GM12878 (cell line): ENCODE data around the gene RIMBP2. TPM values are rescaled to one million over a fixed set of nuclear protein-coding genes. Genes with fewer than 3 reads are reported as not detected.

Experiments
- ATAC-seq: fragments of 200-7000 bp; cut with Tn5 transposase; 3 replicates; pipeline ENCODE4 v1.9.1; 2020; ENCODE audit warnings: mild to moderate bottlenecking, moderate library complexity
- BruUV-seq: library from RNA; stranded (reverse); fragments of 400-500 nt; replicated peaks from 2 replicates; lab custom pipeline; 2021; lab: Mats Ljungman, UMichigan
- CTCF ChIA-PET: fragments of 300-600 bp; sonication (Branson Sonifier 250); formaldehyde crosslinking; extraction: SDS; loops from one replicate; lab custom pipeline; 2021; ENCODE audit warnings: inconsistent platforms; lab: Yijun Ruan, JAX
- POLR2A ChIA-PET: fragments of 350-600 bp; formaldehyde crosslinking; extraction: SDS; loops from one replicate; lab custom pipeline; 2021; ENCODE audit warnings: inconsistent platforms; lab: Charles Lee
- RAD21 ChIA-PET: fragments of 300-600 bp; sonication (Branson Sonifier 250); formaldehyde crosslinking; loops from one replicate; lab custom pipeline; 2023; ENCODE audit warnings: antibody characterized with exemption; ENCODE audit not compliant: unreplicated experiment; lab: Charles Lee
- SMC1A ChIA-PET: fragments of 300-600 bp; sonication (Branson Sonifier 250); formaldehyde crosslinking; loops from one replicate; lab custom pipeline; 2023; ENCODE audit not compliant: unreplicated experiment, uncharacterized antibody; lab: Charles Lee
- DNase-seq: peaks from one replicate; pipeline ENCODE4 v3.0.0-alpha.2; 2011; ENCODE audit warnings: low read depth, low spot score
- FAIRE-seq: peaks from 3 replicates; lab custom pipeline; 2011; peaks lifted over from hg19 to GRCh38; lab: Jason Lieb, UNC
- H2AFZ ChIP-seq: 2 replicates; pipeline ENCODE4 v1.6.0; 2011; ENCODE audit warnings: low read depth, low read length, control low read depth; ENCODE audit not compliant: control insufficient read depth
- H3K27ac ChIP-seq: 2 replicates; pipeline ENCODE4 v1.5.1; 2011; ENCODE audit warnings: control low read depth; ENCODE audit not compliant: control insufficient read depth, insufficient read depth
- H3K27me3 ChIP-seq, 2 experiments: replicated peaks in 1 of 2; 2 replicates each; pipeline versions ENCODE4 v1.6.0 to v1.6.1; 2011; ENCODE audit warnings: low read length in 1 of 2; ENCODE audit not compliant: control insufficient read depth in 2 of 2, insufficient read depth in 2 of 2
- H3K36me3 ChIP-seq, 2 experiments: 2 replicates each; pipeline ENCODE4 v1.5.1; 2011; ENCODE audit warnings: low read length in 1 of 2; ENCODE audit not compliant: control insufficient read depth in 2 of 2, insufficient read depth in 2 of 2
- H3K4me1 ChIP-seq: 2 replicates; pipeline ENCODE4 v1.6.1; 2011; ENCODE audit warnings: mild to moderate bottlenecking, low read length, moderate library complexity, mixed read lengths; ENCODE audit not compliant: control insufficient read depth, insufficient read depth
- H3K4me2 ChIP-seq: 2 replicates; pipeline ENCODE4 v1.6.0; 2011; ENCODE audit warnings: control low read depth; ENCODE audit not compliant: control insufficient read depth, insufficient read depth
- H3K4me3 ChIP-seq: fragments of 200-600 bp; sonication (generic); 2 replicates; pipeline ENCODE4 v1.5.1; 2016
- H3K79me2 ChIP-seq: 2 replicates; pipeline ENCODE4 v1.6.0; 2011; ENCODE audit warnings: low read length; ENCODE audit not compliant: control insufficient read depth, insufficient read depth
- H3K9ac ChIP-seq: 2 replicates; pipeline ENCODE4 v1.8.0; 2011; ENCODE audit warnings: low read length, control low read depth, mixed read lengths; ENCODE audit not compliant: control insufficient read depth, insufficient read depth
- H3K9me3 ChIP-seq: replicated peaks from 3 replicates; pipeline ENCODE4 v1.5.1; 2011; ENCODE audit warnings: mild to moderate bottlenecking, low read length; ENCODE audit not compliant: control insufficient read depth, insufficient read depth
- H4K20me1 ChIP-seq: 2 replicates; pipeline ENCODE4 v1.6.0; 2011; ENCODE audit not compliant: control insufficient read depth, insufficient read depth
- BHLHE40 ChIP-seq, 2 experiments: fragments of 450-650 bp in 1 of 2; IDR thresholded peaks; 2 replicates each; pipeline ENCODE4 v1.6.1; 2011 to 2017; ENCODE audit warnings: low read depth in 2 of 2, borderline replicate concordance in 1 of 2, improper control_type of control experiment in 1 of 2, low read length in 1 of 2, mild to moderate bottlenecking in 1 of 2
- EGR1 ChIP-seq, 2 experiments: IDR thresholded peaks; 1 replicate in 1 of 2; 2 replicates in 1 of 2; pipeline ENCODE4 v1.6.1; 2011 to 2012; ENCODE audit warnings: low read depth in 2 of 2, low read length in 2 of 2, borderline replicate concordance in 1 of 2, mild to moderate bottlenecking in 1 of 2, moderate library complexity in 1 of 2
- IKZF2 ChIP-seq, 2 experiments: fragments of 450-650 bp; IDR thresholded peaks; 2 replicates each; pipeline ENCODE4 v1.6.1; 2017; ENCODE audit warnings: mild to moderate bottlenecking in 2 of 2, moderate library complexity in 2 of 2
- NFYA ChIP-seq: IDR thresholded peaks from 2 replicates; pipeline ENCODE4 v1.6.1; 2011; ENCODE audit warnings: low read depth, mild to moderate bottlenecking, low read length, improper control_type of control experiment, borderline replicate concordance
- PBX3 ChIP-seq: IDR thresholded peaks from 2 replicates; pipeline ENCODE4 v1.6.1; 2011; ENCODE audit warnings: mild to moderate bottlenecking, low read depth, low read length, moderate library complexity; ENCODE audit not compliant: insufficient replicate concordance
- RAD21 ChIP-seq: IDR thresholded peaks from 2 replicates; pipeline ENCODE4 v1.6.1; 2011; ENCODE audit warnings: mild to moderate bottlenecking, low read depth, low read length, moderate library complexity; ENCODE audit not compliant: insufficient read depth
- RBBP5 ChIP-seq: fragments of 200-600 bp; sonication (generic); conservative IDR thresholded peaks from 2 replicates; pipeline ENCODE4 v1.6.1; 2016
- REST ChIP-seq: IDR thresholded peaks from 2 replicates; pipeline ENCODE4 v1.6.1; 2012; ENCODE audit warnings: mild to moderate bottlenecking, low read depth, low read length
- RUNX3 ChIP-seq: IDR thresholded peaks from 2 replicates; pipeline ENCODE4 v1.6.1; 2012; ENCODE audit warnings: low read length, inconsistent platforms
- SMARCA5 ChIP-seq: fragments of 450-650 bp; IDR thresholded peaks from 2 replicates; pipeline ENCODE4 v1.6.1; 2017; ENCODE audit warnings: mild to moderate bottlenecking
- SP1 ChIP-seq: IDR thresholded peaks from one replicate; pipeline ENCODE4 v1.6.1; 2011; ENCODE audit warnings: low read depth, low read length
- SUPT20H ChIP-seq: IDR thresholded peaks from 2 replicates; pipeline ENCODE4 v1.6.1; 2011; ENCODE audit warnings: low read depth, mild to moderate bottlenecking, low read length, moderate library complexity, borderline replicate concordance; ENCODE audit not compliant: control insufficient read depth
- TAF1 ChIP-seq: IDR thresholded peaks from 2 replicates; pipeline ENCODE4 v1.6.1; 2011; ENCODE audit warnings: mild to moderate bottlenecking, low read depth, low read length, borderline replicate concordance
- TCF7 ChIP-seq: IDR thresholded peaks from 2 replicates; pipeline ENCODE4 v1.6.1; 2014; ENCODE audit warnings: antibody characterized with exemption, borderline replicate concordance
- ZNF24 ChIP-seq: fragments of 450-650 bp; IDR thresholded peaks from 2 replicates; pipeline ENCODE4 v1.6.1; 2017; ENCODE audit warnings: antibody characterized with exemption, mild to moderate bottlenecking
- ZSCAN29 ChIP-seq: fragments of 450-650 bp; IDR thresholded peaks from 2 replicates; pipeline ENCODE4 v1.6.1; 2017; ENCODE audit warnings: mild to moderate bottlenecking, moderate library complexity
- WGBS: methylation state at CpG from one replicate; pipeline ENCODE4 v1.1.6; 2016; ENCODE audit warnings: low lambda C conversion rate; ENCODE audit not compliant: insufficient replicate concordance, insufficient coverage; ENCODE audit errors: missing lambda C conversion rate; 5-methylcytosine and 5-hydroxymethylcytosine counted together
- in situ Hi-C: fragments of 300-500 bp; cut with MboI; formaldehyde crosslinking; loops from 9 replicates; pipeline ENCODE4 v1.14.3; 2018; ENCODE audit warnings: mixed read lengths
- intact Hi-C: fragments of 100-400 bp; cut with micrococcal nuclease; formaldehyde crosslinking; loops from one replicate; pipeline ENCODE4 v1.14.2; 2022; ENCODE audit not compliant: unreplicated experiment
- polyA plus RNA-seq, 11 experiments: library from polyadenylated mRNA; depleted of rRNA in 4 of 11; unstranded in 6 of 11; stranded (reverse) in 5 of 11; fragments of >200 nt; fragmentation: Nextera tagmentation in 4 of 11; fragmentation: Illumina TruSeq in 1 of 11; extraction: Ambion mirVana in 4 of 11; extraction: Trizol in 1 of 11; gene quantifications; 1 replicate in 1 of 11; 2 replicates in 10 of 11; pipeline versions ENCODE4 v1.2.1 to v1.2.3, GENCODE V29; 2011 to 2016; ENCODE audit warnings: inconsistent platforms in 2 of 11, missing spikeins in 2 of 11, low read depth in 1 of 11
- total RNA-seq, 4 experiments: library from RNA; depleted of rRNA in 3 of 4; stranded (reverse); fragments of >200 nt in 3 of 4; fragmentation: Illumina TruSeq in 1 of 4; extraction: Trizol in 1 of 4; gene quantifications; 2 replicates each; pipeline versions ENCODE4 v1.2.1 to v1.2.3, GENCODE V29; 2013 to 2021
- TF ChIP-seq, protein P1 (sequence below): fragments of 150-350 bp; IDR thresholded peaks from 2 replicates; pipeline ENCODE4 v1.6.1; 2014; ENCODE audit warnings: mild to moderate bottlenecking, low read depth, low read length
- TF ChIP-seq, protein P2 (sequence below): IDR thresholded peaks from 2 replicates; pipeline ENCODE4 v1.6.1; 2012; ENCODE audit warnings: low read depth, low read length, improper control_type of control experiment

The RIMBP2 gene
- total and polyA plus RNA-seq, 10 of the 15 experiments (the other 5 are each of a cell fraction or from before 2014, with no cell fraction given): 0.04 to 2.9 (median 0.07) TPM; not detected in 1

GRCh38 chr12:130477266-130477665 is 238.8 kb downstream of the RIMBP2 start:
- no peaks in the 10 kb centered on the region for H3K79me2 ChIP-seq
- H3K4me3 ChIP-seq: no peak overlapping the region
- ATAC-seq: no peak
- ChIA-PET POLR2A (no interaction called here), CTCF (no interaction called here), SMC1A (no interaction called here), RAD21 (no interaction called here)
- no peak for TF ChIP-seq RAD21
- no peak for TF ChIP-seq ZNF24
- TF ChIP-seq BHLHE40 (IDR thresholded peaks at IDR 0.05; ENCODE audit: borderline replicate concordance in 1 of 2, low read depth in 2 of 2, low read length in 1 of 2): no peak
- TF ChIP-seq NFYA: no peak
- TF ChIP-seq, protein P1, sequence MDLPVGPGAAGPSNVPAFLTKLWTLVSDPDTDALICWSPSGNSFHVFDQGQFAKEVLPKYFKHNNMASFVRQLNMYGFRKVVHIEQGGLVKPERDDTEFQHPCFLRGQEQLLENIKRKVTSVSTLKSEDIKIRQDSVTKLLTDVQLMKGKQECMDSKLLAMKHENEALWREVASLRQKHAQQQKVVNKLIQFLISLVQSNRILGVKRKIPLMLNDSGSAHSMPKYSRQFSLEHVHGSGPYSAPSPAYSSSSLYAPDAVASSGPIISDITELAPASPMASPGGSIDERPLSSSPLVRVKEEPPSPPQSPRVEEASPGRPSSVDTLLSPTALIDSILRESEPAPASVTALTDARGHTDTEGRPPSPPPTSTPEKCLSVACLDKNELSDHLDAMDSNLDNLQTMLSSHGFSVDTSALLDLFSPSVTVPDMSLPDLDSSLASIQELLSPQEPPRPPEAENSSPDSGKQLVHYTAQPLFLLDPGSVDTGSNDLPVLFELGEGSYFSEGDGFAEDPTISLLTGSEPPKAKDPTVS: no peak
- no peak for TF ChIP-seq RUNX3
- no peak for TF ChIP-seq REST
- TF ChIP-seq TCF7: no peak
- TF ChIP-seq, protein P2, sequence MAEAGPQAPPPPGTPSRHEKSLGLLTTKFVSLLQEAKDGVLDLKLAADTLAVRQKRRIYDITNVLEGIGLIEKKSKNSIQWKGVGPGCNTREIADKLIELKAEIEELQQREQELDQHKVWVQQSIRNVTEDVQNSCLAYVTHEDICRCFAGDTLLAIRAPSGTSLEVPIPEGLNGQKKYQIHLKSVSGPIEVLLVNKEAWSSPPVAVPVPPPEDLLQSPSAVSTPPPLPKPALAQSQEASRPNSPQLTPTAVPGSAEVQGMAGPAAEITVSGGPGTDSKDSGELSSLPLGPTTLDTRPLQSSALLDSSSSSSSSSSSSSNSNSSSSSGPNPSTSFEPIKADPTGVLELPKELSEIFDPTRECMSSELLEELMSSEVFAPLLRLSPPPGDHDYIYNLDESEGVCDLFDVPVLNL: no peak
- no peak for TF ChIP-seq ZSCAN29
- TF ChIP-seq EGR1 (IDR thresholded peaks at IDR 0.05; ENCODE audit: borderline replicate concordance in 1 of 2, low read depth in 2 of 2, low read length in 2 of 2): no peak
- no peak for TF ChIP-seq SP1
- TF ChIP-seq TAF1: no peak
- no peak for TF ChIP-seq RBBP5
- TF ChIP-seq IKZF2 (IDR thresholded peaks at IDR 0.05): no peak
- TF ChIP-seq PBX3: no peak
- no peak for TF ChIP-seq SMARCA5
- no peak for TF ChIP-seq SUPT20H
- intact Hi-C loops (no loop called here), in situ Hi-C loops (no loop called here)
- no peaks in the 10 kb centered on the region for H4K20me1 ChIP-seq
- no peak for FAIRE-seq
- H3K9ac ChIP-seq: no peak overlapping the region
- no peaks in the 10 kb centered on the region for H3K9me3 ChIP-seq
- no peak overlapping the region for H3K4me2 ChIP-seq
- no TSS peak for BruUV-seq
- WGBS: 35% methylated on average over 12 of the region's 12 CpGs
- H2AFZ ChIP-seq: no peak overlapping the region
- no peak for DNase-seq
- H3K36me3 ChIP-seq: no peaks in the 10 kb centered on the region
- no peaks in the 10 kb centered on the region; the same call in 1 of the 2 replicates for H3K4me1 ChIP-seq
- no peak overlapping the region for H3K27ac ChIP-seq
- no peaks in the 10 kb centered on the region for H3K27me3 ChIP-seq
